Sigmoid colon (tissue), 7 donors: ENCODE data around the gene DNAH6. TPM values are rescaled to one million over a fixed set of nuclear protein-coding genes. Genes with fewer than 3 reads are reported as not detected.

Experiments used
- DNase-seq: peaks from one replicate; pipeline ENCODE4 v3.0.0-alpha.2; 2019
- H3K27ac ChIP-seq, 4 donors: fragments of 200-600 bp; sonication (generic); one replicate each; pipeline ENCODE4 v1.5.1; 2016 to 2019; ENCODE audit warnings: mild to moderate bottlenecking in 1 of 4
- H3K27me3 ChIP-seq, 3 donors: fragments of 200-600 bp; sonication (generic); one replicate each; pipeline ENCODE4 v1.5.1; 2019; ENCODE audit warnings: mild to moderate bottlenecking in 1 of 3
- H3K36me3 ChIP-seq, 4 donors: fragments of 200-600 bp; sonication (generic); one replicate each; pipeline ENCODE4 v1.5.1; 2016 to 2019
- H3K4me1 ChIP-seq, 4 donors: fragments of 200-600 bp; sonication (generic); one replicate each; pipeline ENCODE4 v1.5.1; 2017 to 2019
- H3K4me3 ChIP-seq, 4 donors: fragments of 200-600 bp; sonication (generic); one replicate each; pipeline ENCODE4 v1.5.1; 2017 to 2019; ENCODE audit warnings: mild to moderate bottlenecking in 2 of 4, moderate library complexity in 1 of 4
- H3K9me3 ChIP-seq, 4 donors: fragments of 200-600 bp in 3 of 4; sonication (generic) in 3 of 4; one replicate each; pipeline versions ENCODE4 v1.5.1 to v1.6.1; 2013 to 2019
- CTCF ChIP-seq, 4 experiments: fragments of 450-650 bp in 3 of 4; fragments of 200-600 bp in 1 of 4; IDR thresholded peaks; one replicate each; pipeline ENCODE4 v1.5.1; 2016 to 2019; ENCODE audit warnings: antibody characterized with exemption in 4 of 4, mild to moderate bottlenecking in 3 of 4, moderate library complexity in 2 of 4
- EP300 ChIP-seq, 4 donors: sonication (generic); formaldehyde crosslinking; IDR thresholded peaks; one replicate each; pipeline ENCODE4 v1.6.1; 2017; ENCODE audit warnings: antibody characterized with exemption in 4 of 4
- POLR2A ChIP-seq, 2 donors: fragments of 450-650 bp; IDR thresholded peaks; one replicate each; pipeline ENCODE4 v1.6.1; 2016; ENCODE audit warnings: antibody characterized with exemption in 2 of 2, mild to moderate bottlenecking in 2 of 2, moderate library complexity in 2 of 2
- POLR2AphosphoS5 ChIP-seq, 4 donors: sonication (generic); formaldehyde crosslinking; IDR thresholded peaks; one replicate each; pipeline ENCODE4 v1.6.1; 2017; ENCODE audit warnings: antibody characterized with exemption in 4 of 4
- WGBS, 2 donors: extraction: QIAGEN DNeasy Blood & Tissue Kit; methylation state at CpG; one replicate each; pipeline ENCODE4 v1.1.7; 2013; 5-methylcytosine and 5-hydroxymethylcytosine counted together
- intact Hi-C: fragments of 100-400 bp; cut with DNase I; formaldehyde crosslinking; loops from one replicate; pipeline ENCODE4 v1.15.1; 2023
- polyA plus RNA-seq, 3 donors: library from polyadenylated mRNA; stranded (reverse); fragments of 200-250 nt; gene quantifications; one replicate each; pipeline ENCODE4 v1.2.3, GENCODE V29; 2013
- total RNA-seq, 4 donors: library from RNA; depleted of rRNA; stranded (reverse); fragments of >200 nt; gene quantifications; one replicate each; pipeline ENCODE4 v1.1.0, GENCODE V29; 2016
- donor health status: healthy with polysubstance abuse.
- donor health status: Bipolar disorder and iron deficiency.
- donor health status: healthy.

Gene DNAH6
- total and polyA plus RNA-seq, 7 donors = 0.20 to 0.55 (median 0.36) TPM; not detected in 2

DNA sequence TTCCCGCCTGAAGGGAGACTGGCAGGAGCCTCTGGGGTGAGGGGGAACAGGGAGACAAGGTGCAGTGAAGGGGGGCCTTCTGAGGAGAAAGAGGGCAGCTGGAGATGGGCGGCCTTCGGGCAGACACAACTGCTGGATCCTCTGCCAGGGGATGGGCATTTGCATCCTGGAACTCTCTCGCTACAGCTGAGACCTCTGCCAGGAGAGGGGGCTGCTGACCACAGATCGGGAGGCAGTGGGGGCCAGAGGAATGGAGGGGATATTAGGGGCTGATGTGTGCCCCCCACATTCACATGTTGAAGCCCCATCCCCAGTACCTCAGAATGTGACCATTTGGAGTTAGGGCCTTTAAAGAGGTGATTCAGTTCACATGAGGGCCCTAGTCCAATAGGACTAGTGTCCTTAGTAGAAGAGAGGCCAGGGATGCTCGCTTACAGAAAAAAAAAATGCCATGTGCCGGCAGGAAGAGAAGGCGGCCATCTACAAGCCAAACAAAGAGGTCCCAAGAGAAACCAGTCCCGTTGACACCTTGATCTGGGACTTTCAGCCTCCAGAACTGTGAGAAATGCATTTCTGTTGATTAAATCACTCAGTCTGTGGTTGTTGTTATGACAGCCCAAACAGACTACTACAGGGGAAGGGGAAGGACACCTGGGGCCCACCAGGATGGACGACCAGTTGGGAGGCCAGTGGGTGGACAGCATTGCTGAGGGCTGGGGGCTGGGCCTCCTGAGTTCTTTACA is 314.6 kb downstream of the DNAH6 start:
- H3K36me3 ChIP-seq = no peaks in the 10 kb centered on the region
- DNase-seq = no peak
- H3K27ac ChIP-seq = no peak overlapping the region
- intact Hi-C loops = no loop called here
- no peak overlapping the region for H3K4me3 ChIP-seq
- H3K9me3 ChIP-seq = peaks cover 0 to 4% (median 0%) of the 10 kb centered on the region in 4 donors
- H3K27me3 ChIP-seq = no peaks in the 10 kb centered on the region
- WGBS, 2 donors = 89 to 94% methylated on average over 10 of the region's 10 CpGs
- H3K4me1 ChIP-seq = no peaks in the 10 kb centered on the region
- TF ChIP-seq EP300 (IDR thresholded peaks at IDR 0.05) = no peak
- no peak for TF ChIP-seq POLR2A (IDR thresholded peaks at IDR 0.05)
- no peak for TF ChIP-seq CTCF (IDR thresholded peaks at IDR 0.05)
- no peak for TF ChIP-seq POLR2AphosphoS5 (IDR thresholded peaks at IDR 0.05)

GRCh38 chr2:84832772-84833461 is 316.6 kb downstream of the DNAH6 start:
- WGBS, 2 donors = 54 to 80% methylated on average over 5 of the region's 5 CpGs
- H3K4me3 ChIP-seq = no peak overlapping the region
- no peaks in the 10 kb centered on the region for H3K4me1 ChIP-seq
- TF ChIP-seq POLR2A (IDR thresholded peaks at IDR 0.05) (no peak), EP300 (IDR thresholded peaks at IDR 0.05) (no peak), CTCF (IDR thresholded peaks at IDR 0.05) (no peak), POLR2AphosphoS5 (IDR thresholded peaks at IDR 0.05) (no peak)
- no peaks in the 10 kb centered on the region for H3K27me3 ChIP-seq
- peak overlapping the region in 1 of 4 donors; percentile 12 for H3K27ac ChIP-seq
- H3K36me3 ChIP-seq = no peaks in the 10 kb centered on the region
- intact Hi-C loops = no loop called here
- peaks cover 0 to 4% (median 2%) of the 10 kb centered on the region in 4 donors for H3K9me3 ChIP-seq
- no peak for DNase-seq

DNA sequence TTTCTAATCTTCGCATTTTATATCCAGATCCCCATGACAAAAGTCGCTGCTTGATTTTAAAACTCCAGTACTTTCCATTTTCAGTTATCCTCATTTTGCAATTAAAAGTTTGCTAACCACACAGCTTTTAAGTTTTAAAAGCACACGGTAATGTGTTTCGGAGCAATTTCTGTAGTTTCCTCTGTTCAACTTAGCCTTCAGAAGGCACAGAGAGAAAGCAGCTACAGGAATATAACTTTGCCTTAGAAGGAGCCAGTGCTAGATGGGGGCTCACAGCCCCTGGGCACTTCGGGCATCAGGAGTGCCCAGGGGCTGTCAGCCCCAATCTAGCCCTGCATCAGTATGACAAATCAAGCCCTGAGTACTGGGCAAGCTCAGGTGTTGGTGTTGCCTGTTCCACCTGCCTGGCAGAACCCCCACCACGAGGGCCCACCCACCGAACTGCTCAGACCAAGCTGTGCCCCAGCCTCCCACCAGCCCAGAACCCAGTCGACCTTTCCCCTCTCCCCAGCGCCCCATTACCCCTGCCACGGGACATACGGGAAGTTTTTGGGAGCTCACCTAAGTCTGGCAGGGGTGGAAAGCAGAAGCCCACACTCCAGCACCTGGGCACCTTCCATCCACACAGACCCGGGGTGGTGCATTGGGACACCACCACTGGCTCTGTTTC is 317.3 kb downstream of the DNAH6 start:
- H3K9me3 ChIP-seq = peaks cover 0 to 4% (median 2%) of the 10 kb centered on the region in 4 donors
- intact Hi-C loops = no loop called here
- no peaks in the 10 kb centered on the region for H3K36me3 ChIP-seq
- no peaks in the 10 kb centered on the region for H3K4me1 ChIP-seq
- DNase-seq = no peak
- H3K4me3 ChIP-seq = no peak overlapping the region
- TF ChIP-seq POLR2AphosphoS5 (IDR thresholded peaks at IDR 0.05) = no peak
- TF ChIP-seq POLR2A (IDR thresholded peaks at IDR 0.05) = no peak
- TF ChIP-seq EP300 (IDR thresholded peaks at IDR 0.05) = no peak
- TF ChIP-seq CTCF (IDR thresholded peaks at IDR 0.05) = no peak
- WGBS, 2 donors = 81 to 89% methylated on average over 12 of the region's 12 CpGs
- H3K27ac ChIP-seq = peak overlapping the region in 2 of 4 donors; percentile 12 to 31
- H3K27me3 ChIP-seq = no peaks in the 10 kb centered on the region

DNA sequence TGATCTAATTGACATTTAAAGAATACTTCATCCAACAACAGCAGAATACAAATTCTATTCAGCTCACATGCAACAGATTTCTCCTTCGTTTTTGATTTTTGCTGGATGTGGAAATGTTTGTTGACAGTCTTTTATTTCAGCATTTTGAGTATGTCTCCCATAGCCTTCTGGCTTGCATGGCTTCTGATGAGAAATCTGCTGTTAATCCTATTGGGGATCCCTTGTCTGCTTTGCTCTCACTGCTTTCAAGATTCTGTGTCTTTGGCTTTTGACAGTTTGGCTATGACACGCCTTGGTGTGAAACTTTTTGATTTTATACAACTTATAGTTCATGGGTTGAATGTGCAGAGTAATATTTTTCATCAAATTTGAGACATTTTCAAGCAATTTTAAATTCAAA is 319.9 kb downstream of the DNAH6 start:
- Histone ChIP-seq H3K4me3 (no peak overlapping the region), H3K27ac (no peak overlapping the region), H3K27me3 (no peaks in the 10 kb centered on the region), H3K4me1 (no peaks in the 10 kb centered on the region), H3K9me3 (peaks cover 0 to 4% (median 2%) of the 10 kb centered on the region in 4 donors), H3K36me3 (no peaks in the 10 kb centered on the region)
- 91 to 94% methylated on average over 2 of the region's 2 CpGs for WGBS, 2 donors
- TF ChIP-seq EP300 (IDR thresholded peaks at IDR 0.05) = no peak
- TF ChIP-seq CTCF (IDR thresholded peaks at IDR 0.05) = no peak
- TF ChIP-seq POLR2A (IDR thresholded peaks at IDR 0.05) = no peak
- no peak for TF ChIP-seq POLR2AphosphoS5 (IDR thresholded peaks at IDR 0.05)
- no peak for DNase-seq
- intact Hi-C loops = no loop called here
